Measurements from ENCODE around the gene TSC2. TPM values are rescaled to one million over a fixed set of nuclear protein-coding genes. Genes with fewer than 3 reads are reported as not detected.
A peak's percentile ranks its signal among the peaks of the same experiment; 100 is the strongest.
"Not testable (repeated sequence)": the region's sequence is repeated elsewhere in the genome, so short reads cannot be mapped to it uniquely, and the experiment has no call there.

Gene TSC2
- total RNA-seq, 1 donor from 2014 or later = 241 TPM

DNA sequence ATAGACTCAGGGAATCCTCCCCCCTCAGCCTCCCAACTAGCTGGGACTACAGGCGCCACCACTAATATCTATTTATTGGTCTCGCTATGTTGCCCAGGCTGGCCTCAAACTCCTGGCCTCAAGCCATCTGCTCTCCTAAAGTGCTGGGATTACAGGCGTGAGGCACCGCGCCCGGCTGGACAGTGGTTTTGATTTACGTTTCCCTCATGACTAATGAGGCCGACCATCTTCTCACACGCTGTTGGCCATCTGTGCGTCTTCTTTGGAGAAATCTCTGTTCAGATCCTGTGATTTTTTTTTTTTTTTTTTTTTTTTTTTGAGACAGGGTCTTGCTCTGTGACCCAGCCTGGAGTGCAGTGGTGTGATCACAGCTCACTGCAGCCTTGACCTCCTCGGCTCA, 81.5 kb downstream of the TSC2 start:
- H3K4me3 Mint-ChIP-seq (ENCODE audit: low read depth); H3K9me3 Mint-ChIP-seq (ENCODE audit: low read depth); H3K27ac Mint-ChIP-seq; H3K27me3 Mint-ChIP-seq; H3K36me3 Mint-ChIP-seq (ENCODE audit: insufficient read depth); H3K4me1 Mint-ChIP-seq (ENCODE audit: low read depth); DNase-seq (ENCODE audit: low spot score, unreplicated experiment): not testable (repeated sequence)

DNA sequence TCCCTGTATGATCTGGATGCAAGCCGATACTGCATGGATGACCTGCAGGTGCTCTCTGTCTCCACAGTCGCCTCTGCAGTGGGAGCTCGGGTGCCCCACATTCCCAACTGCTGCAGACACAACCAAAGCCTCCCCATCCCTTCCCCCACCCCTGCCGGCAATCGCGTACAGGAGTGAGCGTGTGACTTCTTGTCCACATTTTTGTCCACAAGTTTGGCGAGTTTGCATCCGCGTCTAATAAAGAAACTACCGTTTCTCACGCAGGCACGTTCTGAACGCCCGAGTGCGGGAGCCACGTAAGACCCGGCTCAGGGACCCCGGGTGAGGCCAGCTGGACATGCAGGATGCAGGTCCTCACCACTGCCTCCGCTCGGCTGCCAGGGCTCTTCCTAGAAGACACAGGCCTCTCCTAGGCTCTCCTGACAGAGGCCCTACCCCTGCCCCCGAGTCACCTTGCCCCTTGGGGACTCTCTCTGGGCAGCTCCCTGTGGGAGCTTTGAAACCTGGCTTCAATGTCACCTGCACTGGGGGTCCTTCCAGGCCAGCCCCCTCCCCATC, 82.2 kb downstream of the TSC2 start:
- DNase-seq (ENCODE audit: low spot score, unreplicated experiment); H3K27me3 Mint-ChIP-seq; H3K36me3 Mint-ChIP-seq (ENCODE audit: insufficient read depth); H3K4me1 Mint-ChIP-seq (ENCODE audit: low read depth); H3K27ac Mint-ChIP-seq; H3K9me3 Mint-ChIP-seq (ENCODE audit: low read depth); H3K4me3 Mint-ChIP-seq (ENCODE audit: low read depth): not testable (repeated sequence)

DNA sequence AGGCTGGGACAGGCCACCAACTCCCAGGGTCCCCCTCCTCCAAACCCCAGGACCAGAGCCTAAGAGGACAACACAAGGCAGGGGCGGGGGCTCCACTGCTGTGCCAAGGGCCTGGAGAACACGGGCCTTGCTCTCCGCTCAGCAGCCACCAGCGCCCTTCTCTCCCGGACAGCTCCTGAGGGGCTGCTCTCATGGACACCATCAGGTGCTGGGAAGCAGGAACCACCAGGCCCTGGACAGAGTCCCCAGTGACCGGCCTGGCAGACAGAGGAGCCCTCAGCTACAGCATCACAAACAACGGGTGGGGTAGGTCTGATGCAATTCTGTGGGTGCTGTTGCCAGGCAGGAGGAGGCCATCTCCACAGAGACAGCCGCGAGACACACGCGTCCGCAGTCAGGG, 86.0 kb downstream of the TSC2 start:
- not testable (repeated sequence) for DNase-seq (ENCODE audit: low spot score, unreplicated experiment); H3K9me3 Mint-ChIP-seq (ENCODE audit: low read depth); H3K36me3 Mint-ChIP-seq (ENCODE audit: insufficient read depth); H3K27me3 Mint-ChIP-seq; H3K4me1 Mint-ChIP-seq (ENCODE audit: low read depth); H3K4me3 Mint-ChIP-seq (ENCODE audit: low read depth); H3K27ac Mint-ChIP-seq

DNA sequence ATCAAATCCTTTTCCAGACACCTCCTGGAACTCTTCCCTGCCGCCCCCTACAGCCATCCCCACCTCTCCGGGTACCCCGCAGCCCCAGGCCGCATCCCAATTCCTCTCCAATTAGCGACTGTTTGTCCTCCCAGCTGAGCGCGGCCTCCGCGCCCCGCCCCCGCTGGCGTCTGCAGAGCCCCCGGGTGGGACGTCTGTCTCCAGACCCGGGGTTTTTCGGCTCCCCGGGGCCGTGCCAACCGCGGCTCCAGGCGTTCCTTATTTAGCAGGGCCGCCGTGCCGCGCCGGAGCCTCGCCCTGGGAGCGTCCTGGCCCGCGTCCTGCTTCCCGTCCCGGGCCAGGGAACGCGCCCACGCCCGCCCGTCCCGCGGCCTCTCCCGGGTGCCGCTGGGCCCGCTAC, 87.3 kb downstream of the TSC2 start:
- Mint-ChIP-seq H3K27ac (peak overlapping the region; percentile 49), H3K4me3 (ENCODE audit: low read depth) (peak overlapping the region; percentile 73)
- H3K27me3 Mint-ChIP-seq; DNase-seq (ENCODE audit: low spot score, unreplicated experiment); H3K36me3 Mint-ChIP-seq (ENCODE audit: insufficient read depth); H3K4me1 Mint-ChIP-seq (ENCODE audit: low read depth); H3K9me3 Mint-ChIP-seq (ENCODE audit: low read depth): not testable (repeated sequence)

DNA sequence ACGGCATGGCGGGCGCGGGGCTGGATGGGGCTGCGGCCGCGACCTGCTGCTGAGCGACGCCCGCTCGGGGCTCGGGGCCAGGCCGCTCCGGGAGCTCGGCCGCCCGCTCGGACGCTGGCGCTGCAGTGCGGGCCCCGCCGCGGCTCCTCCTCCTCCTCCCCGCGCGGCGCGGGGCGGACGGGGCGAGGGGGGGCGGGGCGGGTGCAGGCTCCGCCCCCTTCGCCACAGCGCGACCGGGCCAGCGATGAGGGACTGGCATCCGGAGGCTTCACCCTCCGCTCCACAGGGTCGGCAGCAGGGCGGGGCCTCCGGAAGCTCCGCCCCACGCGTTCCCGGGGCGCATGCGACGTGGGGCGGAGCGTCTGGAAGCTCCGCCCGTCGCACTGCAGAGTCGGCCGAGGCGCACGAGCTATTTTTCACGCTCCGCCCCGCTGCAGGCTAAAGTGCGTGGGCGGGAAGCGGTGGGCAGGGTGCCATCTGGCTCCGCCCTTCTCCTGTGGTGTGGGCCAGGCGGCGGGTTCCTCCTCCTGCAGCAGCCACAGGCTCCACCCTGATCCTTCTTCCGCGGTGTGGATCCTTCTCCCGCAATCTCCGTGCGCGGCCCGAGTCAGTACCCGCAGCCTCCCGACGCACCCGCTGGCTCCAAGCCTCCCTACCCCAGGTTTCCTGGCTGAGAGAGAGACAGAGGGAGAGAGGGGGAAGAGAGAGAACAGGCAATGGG, 88.1 kb downstream of the TSC2 start, which contains the start of gene PKD1:
TSS of gene PKD1 (minus strand) at position 129 of the 721 bp plus-strand sequence. CDS start 209 bp downstream, outside the sequence.
- Mint-ChIP-seq H3K4me3 (ENCODE audit: low read depth) (peak within 1 kb of the TSS; percentile 84), H3K27ac (peak within 1 kb of the TSS; percentile 82)
- peak; percentile 100 for DNase-seq (ENCODE audit: low spot score, unreplicated experiment)
- H3K4me1 Mint-ChIP-seq (ENCODE audit: low read depth); H3K27me3 Mint-ChIP-seq; H3K36me3 Mint-ChIP-seq (ENCODE audit: insufficient read depth); H3K9me3 Mint-ChIP-seq (ENCODE audit: low read depth): not testable (repeated sequence)

Small RNAs within 50 kb of the gene (microRNA-seq; reads per million reads assigned to microRNA genes)
- gene MIR1225 (ENCODE audit: borderline number of aligned reads, unreplicated experiment) = not detected
- gene MIR3180-5 (ENCODE audit: borderline number of aligned reads, unreplicated experiment) = not detected
- not detected for gene MIR4516 (ENCODE audit: borderline number of aligned reads, unreplicated experiment)
- gene MIR6511B1 (ENCODE audit: borderline number of aligned reads, unreplicated experiment) = not detected

Other genes starting within 250 kb of the TSC2 start
- 43.6 and 46.4 TPM in 2 replicates for gene HAGH, start 221.2 kb upstream of the TSC2 start, total RNA-seq
- 26.3 and 27.9 TPM in 2 replicates for gene FAHD1, start 220.8 kb upstream of the TSC2 start, total RNA-seq
- gene MEIOB, start 175.8 kb upstream of the TSC2 start, total RNA-seq = not detected in 2 replicates
- 0.46 TPM in 1 of 2 replicates, not detected in the other for gene HS3ST6, start 129.6 kb upstream of the TSC2 start, total RNA-seq
- gene MSRB1, start 104.8 kb upstream of the TSC2 start, total RNA-seq = 28.5 and 28.9 TPM in 2 replicates
- gene RPL3L, start 93.3 kb upstream of the TSC2 start, total RNA-seq = not detected in 2 replicates
- 96.9 and 105 TPM in 2 replicates for gene NDUFB10, start 88.4 kb upstream of the TSC2 start, total RNA-seq
- 2,309 and 2,385 TPM in 2 replicates for gene RPS2, start 83.2 kb upstream of the TSC2 start, total RNA-seq
- gene RNF151, start 81.1 kb upstream of the TSC2 start, total RNA-seq = not detected in 2 replicates
- 30.8 and 32.2 TPM in 2 replicates for gene TBL3, start 75.9 kb upstream of the TSC2 start, total RNA-seq
- gene NOXO1, start 66.5 kb upstream of the TSC2 start, total RNA-seq = 0.93 and 1.5 TPM in 2 replicates
- 27.1 and 32.9 TPM in 2 replicates for gene GFER, start 63.8 kb upstream of the TSC2 start, total RNA-seq
- 3.0 and 3.3 TPM in 2 replicates for gene SYNGR3, start 58.0 kb upstream of the TSC2 start, total RNA-seq
- gene ZNF598, start 38.2 kb upstream of the TSC2 start, total RNA-seq = 41.5 and 43.6 TPM in 2 replicates
- gene NPW, start 28.2 kb upstream of the TSC2 start, total RNA-seq = 5.0 and 5.3 TPM in 2 replicates
- 8.4 and 10.3 TPM in 2 replicates for gene NHERF2, start 21.1 kb upstream of the TSC2 start, total RNA-seq
- gene NTHL1, start 151 bp upstream of the TSC2 start, total RNA-seq = 24.2 and 28.1 TPM in 2 replicates
- 96.2 and 97.8 TPM in 2 replicates for gene PKD1, start 87.9 kb downstream of the TSC2 start, total RNA-seq
- gene RAB26, start 100.6 kb downstream of the TSC2 start, total RNA-seq = 20.4 and 23.3 TPM in 2 replicates
- gene TRAF7, start 107.8 kb downstream of the TSC2 start, total RNA-seq = 79.6 and 85.2 TPM in 2 replicates
- 12.7 and 13.1 TPM in 2 replicates for gene CASKIN1, start 148.6 kb downstream of the TSC2 start, total RNA-seq
- 51.5 TPM in 2 replicates for gene MLST8, start 157.5 kb downstream of the TSC2 start, total RNA-seq
- 22.5 and 24.6 TPM in 2 replicates for gene BRICD5, start 162.9 kb downstream of the TSC2 start, total RNA-seq
- gene PGP, start 166.9 kb downstream of the TSC2 start, total RNA-seq = 28.5 and 30.6 TPM in 2 replicates
- 30.9 and 33.7 TPM in 2 replicates for gene E4F1, start 175.6 kb downstream of the TSC2 start, total RNA-seq
- 1.7 and 2.1 TPM in 2 replicates for gene DNASE1L2, start 188.5 kb downstream of the TSC2 start, total RNA-seq
- gene ECI1, start 203.6 kb downstream of the TSC2 start, total RNA-seq = 69.2 and 72.6 TPM in 2 replicates
- gene RNPS1, start 220.1 kb downstream of the TSC2 start, total RNA-seq = 231 and 237 TPM in 2 replicates